Right cardiac atrium (tissue), 5 donors: ENCODE measurements around the gene FKBP1A. TPM values are rescaled to one million over a fixed set of nuclear protein-coding genes. Genes with fewer than 3 reads are reported as not detected.
"Not testable (repeated sequence)": the region's sequence is repeated elsewhere in the genome, so short reads cannot be mapped to it uniquely, and the experiment has no call there.

Experiments used
- ATAC-seq, 2 donors: fragments of 200-7000 bp; cut with Tn5 transposase; one replicate each; pipeline versions ENCODE4 v1.8.0 to v1.9.1; 2020; ENCODE audit warnings: moderate library complexity in 2 of 2, mild to moderate bottlenecking in 1 of 2
- DNase-seq, 3 donors: peaks; one replicate each; pipeline ENCODE4 v3.0.0-alpha.2; 2020
- H3K27ac ChIP-seq: one replicate; pipeline ENCODE4 v1.5.1; 2013; ENCODE audit warnings: mild to moderate bottlenecking, low read length, control low read depth, moderate library complexity
- H3K27me3 ChIP-seq: one replicate; pipeline ENCODE4 v1.6.1; 2013; ENCODE audit not compliant: control insufficient read depth, insufficient read depth
- H3K4me1 ChIP-seq: one replicate; pipeline ENCODE4 v1.6.1; 2013; ENCODE audit warnings: low read length; ENCODE audit not compliant: control insufficient read depth, insufficient read depth
- H3K4me3 ChIP-seq: one replicate; pipeline ENCODE4 v1.5.1; 2013; ENCODE audit warnings: low read length, control low read depth
- H3K9me3 ChIP-seq: one replicate; pipeline ENCODE4 v1.6.1; 2013; ENCODE audit warnings: low read length; ENCODE audit not compliant: control insufficient read depth
- WGBS: extraction: QIAGEN DNeasy Blood & Tissue Kit; methylation state at CpG from one replicate; pipeline ENCODE4 v1.1.7; 2013; 5-methylcytosine and 5-hydroxymethylcytosine counted together
- intact Hi-C, 4 donors: fragments of 100-400 bp; cut with DNase I; formaldehyde crosslinking; loops; one replicate each; pipeline versions ENCODE4 v1.11.0 to v1.14.0; 2022 to 2023
- polyA plus RNA-seq: library from polyadenylated mRNA; stranded (reverse); fragments of 200-250 nt; gene quantifications from one replicate; pipeline ENCODE4 v1.2.3, GENCODE V29; 2013
- total RNA-seq, 4 donors: library from RNA; stranded (reverse); fragmentation: NEBNext Ultra II Directional; extraction: Animal tissue kit (Norgen Biotek cat#: 25700); gene quantifications; one replicate each; pipeline ENCODE4 v1.2.1, GENCODE V29; 2021
- donor health status: healthy with polysubstance abuse.
- donor health status: DM: no; HTN: yes; CAD: no.
- donor health status: DM: no; HTN: no; CAD: no.
- donor health status: DM: no; HTN: yes; CAD: no; lungs with severe emphysema.
- donor health status: DM: yes; HTN: yes; CAD: no.

FKBP1A gene
- total and polyA plus RNA-seq, 5 donors, result 105 to 162 (median 129) TPM

DNA sequence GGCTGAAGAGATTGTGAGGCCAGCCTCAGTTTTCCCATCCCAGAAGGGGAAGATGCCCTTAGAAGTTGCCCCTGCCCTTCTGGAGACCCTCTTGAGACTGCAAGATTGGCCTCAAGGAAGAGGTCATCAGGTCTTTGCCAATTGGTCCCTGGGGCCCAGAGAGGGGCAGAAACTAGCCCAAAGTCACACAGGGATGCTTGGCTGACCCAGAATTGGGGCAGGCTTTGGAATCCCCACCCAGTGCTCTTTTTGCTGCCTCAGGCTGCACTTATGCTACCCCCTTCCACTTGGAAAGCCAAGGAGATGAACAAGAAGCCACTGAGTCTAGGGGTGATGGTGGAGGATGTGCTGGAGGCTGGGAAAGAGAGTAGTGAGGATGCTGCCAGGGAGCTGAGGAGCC lies 24.9 kb upstream of the FKBP1A start:
- no peak for DNase-seq
- Histone ChIP-seq H3K9me3 (no peaks in the 10 kb centered on the region), H3K27ac (no peak overlapping the region), H3K4me3 (no peak overlapping the region), H3K4me1 (no peaks in the 10 kb centered on the region), H3K27me3 (no peaks in the 10 kb centered on the region)
- ATAC-seq, result no peak
- intact Hi-C loops, result no loop called here

- H3K4me3 ChIP-seq, result no peak overlapping the region
- 66% methylated on average over 5 of the region's 5 CpGs for WGBS
- no peak overlapping the region for H3K27ac ChIP-seq
- no peaks in the 10 kb centered on the region for H3K9me3 ChIP-seq
- no peak for ATAC-seq
- no peak for DNase-seq
- H3K4me1 ChIP-seq, result no peaks in the 10 kb centered on the region
- no peaks in the 10 kb centered on the region for H3K27me3 ChIP-seq
- intact Hi-C loops, result no loop called here
These were observed 24.4 kb upstream of the FKBP1A start for GRCh38 chr20:1417273-1417672.

DNA sequence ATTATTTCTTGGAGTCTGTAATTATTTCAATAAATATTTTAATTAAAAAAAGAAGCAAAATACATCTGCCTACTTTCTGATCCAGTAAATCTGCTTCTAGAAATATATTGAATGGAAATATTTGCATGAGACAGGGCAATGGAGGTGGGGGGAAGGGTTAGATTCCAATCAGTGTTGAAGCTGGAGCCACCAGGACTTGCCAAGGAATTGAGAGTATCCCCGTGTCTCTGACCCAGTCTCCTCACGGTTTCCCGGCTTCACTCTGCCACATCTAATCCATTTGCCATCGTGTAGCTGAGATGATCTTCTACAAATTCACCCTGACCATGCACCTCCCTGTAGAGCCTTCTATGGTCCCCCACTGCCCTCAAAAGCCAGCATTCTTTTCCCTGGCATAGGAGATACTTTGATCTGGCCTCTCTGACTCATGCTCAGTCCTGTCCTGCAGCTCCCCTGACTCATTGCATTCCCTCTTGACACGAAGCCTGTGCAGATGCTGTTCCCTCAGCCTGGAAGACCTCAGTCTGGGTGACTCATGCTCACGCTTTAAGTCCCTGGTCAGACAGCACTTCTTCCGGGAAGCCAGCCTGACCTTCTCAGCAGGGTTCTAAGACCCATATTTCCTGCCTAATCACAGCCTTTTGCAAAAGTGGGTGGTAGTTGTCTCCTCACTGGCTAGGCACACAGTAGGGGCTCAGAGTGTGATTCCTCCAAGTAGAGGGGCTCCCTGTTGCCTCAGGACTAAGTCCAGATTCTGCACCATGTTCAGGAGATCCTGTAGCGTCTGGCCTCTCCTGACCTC lies 23.0 kb upstream of the FKBP1A start:
- no peak for DNase-seq

DNA sequence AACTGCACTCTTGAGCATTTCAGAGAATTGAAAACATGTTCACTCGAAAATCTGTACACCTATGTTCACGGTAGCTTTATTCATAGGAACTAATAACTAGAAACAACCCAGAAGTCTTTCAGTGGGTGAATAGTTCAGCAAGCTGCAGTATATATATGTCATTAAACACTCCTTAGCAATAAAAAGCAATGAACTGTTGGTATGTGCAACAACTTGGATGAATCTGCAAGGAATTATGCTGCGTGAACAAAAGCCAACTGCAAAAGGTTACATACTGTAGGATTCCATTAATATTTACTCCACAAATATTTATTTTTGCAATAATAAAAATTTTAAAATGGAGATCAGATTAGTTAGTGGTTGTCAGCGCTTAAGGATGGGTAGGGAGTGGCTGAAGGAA lies 22.1 kb upstream of the FKBP1A start:
- H3K4me3 ChIP-seq, result no peak overlapping the region
- no peaks in the 10 kb centered on the region for H3K27me3 ChIP-seq
- ATAC-seq (no peak), DNase-seq (no peak)
- no peak overlapping the region for H3K27ac ChIP-seq
- intact Hi-C loops, result no loop called here
- 86% methylated on average over 4 of the region's 4 CpGs for WGBS
- no peaks in the 10 kb centered on the region for H3K4me1 ChIP-seq
- no peaks in the 10 kb centered on the region for H3K9me3 ChIP-seq

More for the DNA sequence above, 23.0 kb upstream of the FKBP1A start:
- Histone ChIP-seq H3K27me3 (no peaks in the 10 kb centered on the region), H3K4me1 (no peaks in the 10 kb centered on the region), H3K4me3 (no peak overlapping the region), H3K27ac (no peak overlapping the region), H3K9me3 (no peaks in the 10 kb centered on the region)
- ATAC-seq, result no peak
- intact Hi-C loops, result no loop called here
- 77% methylated on average over 8 of the region's 8 CpGs for WGBS

- H3K27ac ChIP-seq, result no peak overlapping the region
- intact Hi-C loops, result no loop called here
- ATAC-seq (no peak), DNase-seq (no peak)
- no peaks in the 10 kb centered on the region for H3K9me3 ChIP-seq
- no peaks in the 10 kb centered on the region for H3K27me3 ChIP-seq
- H3K4me3 ChIP-seq, result no peak overlapping the region
- 64% methylated on average over 2 of the region's 2 CpGs for WGBS
- no peaks in the 10 kb centered on the region for H3K4me1 ChIP-seq
These were observed 12.9 kb upstream of the FKBP1A start for GRCh38 chr20:1405801-1406200.

GRCh38 chr20:1403624-1404023 lies 10.8 kb upstream of the FKBP1A start:
- ATAC-seq (no peak), DNase-seq (no peak)
- Histone ChIP-seq H3K9me3 (no peaks in the 10 kb centered on the region), H3K27ac (no peak overlapping the region), H3K4me3 (no peak overlapping the region), H3K4me1 (no peaks in the 10 kb centered on the region), H3K27me3 (no peaks in the 10 kb centered on the region)
- 96% methylated on average over 1 of the region's 1 CpG for WGBS
- intact Hi-C loops, result no loop called here

DNA sequence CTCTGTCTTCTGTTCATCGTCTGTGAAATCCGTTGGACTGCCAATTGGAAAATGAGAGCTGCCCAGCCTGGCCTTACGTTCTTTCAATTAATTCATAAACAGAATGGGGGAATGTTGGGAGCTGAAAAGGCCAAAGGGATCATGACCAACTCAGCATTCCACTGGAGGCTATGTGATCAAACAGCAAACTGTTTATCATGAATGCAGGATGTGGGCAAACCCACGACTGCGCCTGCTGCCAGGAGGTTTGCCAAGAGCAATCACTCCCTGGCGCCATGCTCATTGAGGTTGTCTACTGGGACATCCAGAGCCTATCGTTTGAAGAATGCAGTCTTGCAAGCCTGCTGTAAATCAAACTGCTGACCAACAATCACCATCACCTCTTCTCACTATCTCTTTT lies 9.3 kb upstream of the FKBP1A start:
- intact Hi-C loops, result no loop called here
- ATAC-seq, result no peak
- no peak overlapping the region for H3K27ac ChIP-seq
- H3K4me3 ChIP-seq, result no peak overlapping the region
- H3K27me3 ChIP-seq, result no peaks in the 10 kb centered on the region
- DNase-seq, result no peak
- WGBS, result 77% methylated on average over 7 of the region's 7 CpGs
- no peaks in the 10 kb centered on the region for H3K4me1 ChIP-seq
- no peaks in the 10 kb centered on the region for H3K9me3 ChIP-seq

DNA sequence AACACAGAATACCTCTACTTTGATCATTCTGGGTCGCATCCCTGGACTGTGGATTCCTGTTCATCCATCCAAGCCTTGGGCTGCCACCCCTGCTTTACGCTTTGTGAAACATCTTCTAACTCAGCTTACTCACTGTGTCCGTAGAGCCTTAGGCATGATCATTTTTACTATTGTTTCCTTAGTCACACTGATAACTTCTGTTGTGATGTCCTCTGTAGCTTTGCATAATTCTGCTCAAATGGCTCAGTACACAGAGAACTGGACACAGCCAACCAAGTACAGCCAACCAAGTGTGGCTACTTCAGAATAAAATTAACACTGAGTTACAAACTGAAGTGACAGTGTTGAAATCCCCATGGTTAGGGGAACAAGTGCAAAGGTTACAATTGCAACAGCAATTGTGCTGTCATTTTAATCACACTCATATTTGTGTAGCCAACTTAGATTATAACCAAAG lies 8.6 kb upstream of the FKBP1A start:
- WGBS, result 88% methylated on average over 3 of the region's 3 CpGs
- Histone ChIP-seq H3K27ac (no peak overlapping the region), H3K4me3 (no peak overlapping the region), H3K9me3 (no peaks in the 10 kb centered on the region), H3K27me3 (no peaks in the 10 kb centered on the region), H3K4me1 (no peaks in the 10 kb centered on the region)
- ATAC-seq, result no peak
- DNase-seq, result no peak
- intact Hi-C loops, result no loop called here

- DNase-seq, H3K27ac ChIP-seq, H3K4me1 ChIP-seq, H3K9me3 ChIP-seq, ATAC-seq, H3K27me3 ChIP-seq, H3K4me3 ChIP-seq: not testable (repeated sequence)
- intact Hi-C loops, result loop anchor here in 1 of 4 donors (5.0 kb wide), 1 partner anchor 88 kb away; no protein-coding TSS in a partner anchor
- WGBS, result 60% methylated on average over 8 of the region's 8 CpGs
These were observed 7.0 kb upstream of the FKBP1A start for GRCh38 chr20:1399678-1400366.

GRCh38 chr20:1398185-1398584 lies 5.3 kb upstream of the FKBP1A start:
- not testable (repeated sequence) for H3K27me3 ChIP-seq, H3K4me1 ChIP-seq, H3K4me3 ChIP-seq, ATAC-seq, H3K9me3 ChIP-seq, DNase-seq, H3K27ac ChIP-seq
- WGBS, result 68% methylated on average over 7 of the region's 7 CpGs
- intact Hi-C loops, result loop anchor here in 1 of 4 donors (5.0 kb wide), 1 partner anchor 86 kb away; no protein-coding TSS in a partner anchor

GRCh38 chr20:1397710-1398109 lies 4.9 kb upstream of the FKBP1A start:
- ATAC-seq (no peak), DNase-seq (no peak)
- intact Hi-C loops, result loop anchor here in 1 of 4 donors (5.0 kb wide), 1 partner anchor 85 kb away; no protein-coding TSS in a partner anchor
- Histone ChIP-seq H3K9me3 (no peaks in the 10 kb centered on the region), H3K27me3 (no peaks in the 10 kb centered on the region), H3K27ac (no peak overlapping the region), H3K4me3 (no peak overlapping the region), H3K4me1 (no peaks in the 10 kb centered on the region)
- 54% methylated on average over 4 of the region's 4 CpGs for WGBS
